Suprapubic skin (tissue), 3 donors: ENCODE data around the gene PEDS1.

Experiments used
- EP300 ChIP-seq: sonication (generic); formaldehyde crosslinking; IDR thresholded peaks from one replicate; pipeline ENCODE4 v1.6.1; 2017; ENCODE audit warnings: antibody characterized with exemption
- TF ChIP-seq, protein P1 (sequence below), 2 donors: fragments of 200-600 bp in 1 of 2; fragments of 450-650 bp in 1 of 2; sonication (generic) in 1 of 2; IDR thresholded peaks; one replicate each; pipeline ENCODE4 v1.5.1; 2016 to 2019; ENCODE audit warnings: antibody characterized with exemption in 2 of 2, mild to moderate bottlenecking in 1 of 2, moderate library complexity in 1 of 2

DNA sequence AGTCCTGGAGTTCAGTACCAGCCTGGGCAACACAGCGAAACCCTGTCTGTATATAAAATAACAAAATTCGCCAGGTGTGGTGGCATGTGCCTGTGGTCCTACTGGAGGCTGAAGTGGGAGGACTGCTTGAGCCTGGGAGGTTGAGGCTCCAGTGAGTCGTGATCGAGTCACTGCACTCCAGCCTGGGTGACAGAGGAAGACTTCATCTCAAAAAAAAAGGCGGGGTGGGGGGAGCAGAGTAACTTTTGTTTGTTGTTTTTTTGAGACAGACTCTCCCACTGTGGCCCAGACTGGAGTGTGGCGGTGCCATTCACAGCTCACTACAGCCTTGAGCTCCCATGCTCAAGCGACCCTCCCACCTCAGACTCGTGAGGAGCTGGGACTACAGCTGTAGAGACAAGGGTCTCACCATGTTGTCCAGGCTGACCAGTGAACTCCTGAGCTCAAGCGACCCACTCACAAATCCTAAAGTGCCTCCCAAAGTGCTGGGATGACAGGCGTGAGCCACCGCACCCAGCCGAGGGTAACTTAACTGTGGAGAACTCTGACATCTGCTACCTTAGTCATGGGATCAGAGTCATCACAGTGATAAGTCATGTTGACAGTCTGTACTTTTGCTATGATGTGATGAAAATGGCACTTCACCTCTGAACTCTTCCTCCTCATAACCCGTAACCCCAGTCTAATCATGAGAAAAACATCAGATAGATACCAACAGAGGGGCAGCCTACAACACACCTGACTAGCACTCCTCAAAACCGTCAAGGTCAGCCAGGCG lies 16.5 kb downstream of the PEDS1 start:
- TF ChIP-seq, protein P1, sequence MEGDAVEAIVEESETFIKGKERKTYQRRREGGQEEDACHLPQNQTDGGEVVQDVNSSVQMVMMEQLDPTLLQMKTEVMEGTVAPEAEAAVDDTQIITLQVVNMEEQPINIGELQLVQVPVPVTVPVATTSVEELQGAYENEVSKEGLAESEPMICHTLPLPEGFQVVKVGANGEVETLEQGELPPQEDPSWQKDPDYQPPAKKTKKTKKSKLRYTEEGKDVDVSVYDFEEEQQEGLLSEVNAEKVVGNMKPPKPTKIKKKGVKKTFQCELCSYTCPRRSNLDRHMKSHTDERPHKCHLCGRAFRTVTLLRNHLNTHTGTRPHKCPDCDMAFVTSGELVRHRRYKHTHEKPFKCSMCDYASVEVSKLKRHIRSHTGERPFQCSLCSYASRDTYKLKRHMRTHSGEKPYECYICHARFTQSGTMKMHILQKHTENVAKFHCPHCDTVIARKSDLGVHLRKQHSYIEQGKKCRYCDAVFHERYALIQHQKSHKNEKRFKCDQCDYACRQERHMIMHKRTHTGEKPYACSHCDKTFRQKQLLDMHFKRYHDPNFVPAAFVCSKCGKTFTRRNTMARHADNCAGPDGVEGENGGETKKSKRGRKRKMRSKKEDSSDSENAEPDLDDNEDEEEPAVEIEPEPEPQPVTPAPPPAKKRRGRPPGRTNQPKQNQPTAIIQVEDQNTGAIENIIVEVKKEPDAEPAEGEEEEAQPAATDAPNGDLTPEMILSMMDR (IDR thresholded peaks at IDR 0.05) = no peak
- no peak for TF ChIP-seq EP300
